ENCODE data around the gene SHISA5.
A peak's percentile ranks its signal among the peaks of the same experiment; 100 is the strongest.

SHISA5 gene

DNA sequence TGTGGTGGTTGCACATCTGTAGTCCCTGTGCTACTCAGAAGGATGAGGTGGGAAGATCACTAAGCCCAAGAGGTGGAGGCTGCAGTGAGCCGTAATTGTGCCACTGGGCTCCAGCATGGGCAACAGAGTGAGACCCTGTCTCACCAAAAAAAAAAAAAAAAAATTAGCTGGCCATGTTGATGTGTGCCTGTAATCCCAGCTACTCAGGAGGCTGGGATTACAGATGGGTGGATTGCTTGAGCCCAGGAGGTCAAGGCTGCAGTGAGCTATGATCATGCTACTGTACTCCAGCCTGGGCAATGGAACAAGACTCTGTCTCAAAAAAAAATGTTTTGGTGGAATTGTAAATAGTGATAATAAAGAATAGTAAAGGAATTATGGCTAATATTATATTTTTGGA lies 47.5 kb downstream of the SHISA5 start:
- no peak for DNase-seq

DNA sequence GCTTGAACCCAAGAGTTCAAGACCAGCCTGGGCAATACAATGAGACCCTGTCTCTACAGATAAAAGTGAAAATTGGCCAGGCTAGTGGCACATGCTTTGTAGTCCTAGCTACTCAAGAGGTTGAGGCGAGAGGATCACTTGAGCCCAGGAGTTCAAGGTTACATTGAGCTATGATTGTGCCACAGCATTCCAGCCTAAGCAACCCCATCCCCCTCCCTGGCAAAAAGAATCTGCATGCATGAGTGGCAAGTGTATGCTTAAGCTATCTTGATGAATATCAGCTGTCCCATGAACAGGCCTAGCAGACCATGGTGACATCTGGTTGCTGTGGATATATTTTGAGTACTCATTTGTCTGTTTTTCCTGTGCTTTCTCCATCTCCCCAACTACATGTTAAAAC lies 52.7 kb downstream of the SHISA5 start:
- DNase-seq = no peak

DNA sequence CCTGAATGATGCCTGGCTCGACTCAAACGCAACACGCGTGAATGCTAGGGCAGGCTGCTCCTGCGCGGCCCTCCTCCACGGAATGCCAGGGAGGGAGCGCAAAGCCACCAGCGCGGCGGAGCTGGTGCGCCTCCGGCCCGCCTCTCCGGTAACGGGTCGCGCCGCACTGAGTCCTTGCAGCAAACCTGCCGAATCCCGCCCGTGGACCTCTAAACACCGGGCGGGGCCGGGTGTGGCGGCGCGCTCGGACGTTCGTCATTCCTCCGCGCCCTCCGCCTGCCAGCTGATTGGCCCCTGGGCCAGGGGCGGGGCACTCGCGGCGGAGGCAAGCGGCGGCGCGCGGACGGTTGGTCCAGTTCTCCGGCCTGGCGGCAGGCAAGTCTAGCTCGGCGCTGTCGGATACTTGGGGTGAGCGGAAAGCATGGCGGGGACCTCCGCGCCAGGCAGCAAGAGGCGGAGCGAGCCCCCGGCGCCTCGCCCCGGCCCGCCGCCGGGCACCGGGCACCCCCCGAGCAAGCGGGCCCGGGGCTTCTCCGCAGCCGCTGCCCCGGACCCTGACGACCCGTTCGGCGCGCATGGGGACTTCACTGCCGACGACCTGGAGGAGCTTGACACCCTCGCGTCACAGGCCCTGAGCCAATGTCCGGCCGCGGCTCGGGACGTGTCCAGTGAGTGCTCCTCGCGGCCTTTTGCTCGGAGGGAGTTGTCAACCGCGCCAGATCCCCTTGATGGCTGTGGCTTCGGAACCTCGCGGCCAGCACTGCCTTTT lies 57.4 kb downstream of the SHISA5 start, which contains the start of gene ATRIP:
ATRIP (plus strand) TSS at position 313 of the 769 bp plus-strand sequence; CDS start at position 422, 109 bp downstream.
- peak; percentile 77 for DNase-seq

DNA sequence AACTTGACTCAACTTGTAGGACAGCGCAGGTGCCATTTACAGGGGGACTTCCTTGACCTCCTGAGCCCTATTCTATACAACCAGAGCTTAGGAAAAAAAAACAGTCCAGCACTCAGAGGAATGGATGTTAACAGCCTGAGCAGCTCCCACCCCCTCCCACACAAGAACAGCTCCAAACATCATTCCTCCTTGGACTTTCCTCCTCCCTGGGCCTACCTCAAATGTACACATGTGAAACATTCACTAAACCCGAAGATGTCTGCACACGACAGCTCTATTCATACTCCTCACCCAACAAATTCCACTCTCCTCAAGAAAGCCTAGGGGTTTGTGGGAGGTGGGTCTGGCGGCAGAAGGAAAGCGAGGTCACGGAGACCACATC lies 57.9 kb downstream of the SHISA5 start:
- DNase-seq = no peak

DNA sequence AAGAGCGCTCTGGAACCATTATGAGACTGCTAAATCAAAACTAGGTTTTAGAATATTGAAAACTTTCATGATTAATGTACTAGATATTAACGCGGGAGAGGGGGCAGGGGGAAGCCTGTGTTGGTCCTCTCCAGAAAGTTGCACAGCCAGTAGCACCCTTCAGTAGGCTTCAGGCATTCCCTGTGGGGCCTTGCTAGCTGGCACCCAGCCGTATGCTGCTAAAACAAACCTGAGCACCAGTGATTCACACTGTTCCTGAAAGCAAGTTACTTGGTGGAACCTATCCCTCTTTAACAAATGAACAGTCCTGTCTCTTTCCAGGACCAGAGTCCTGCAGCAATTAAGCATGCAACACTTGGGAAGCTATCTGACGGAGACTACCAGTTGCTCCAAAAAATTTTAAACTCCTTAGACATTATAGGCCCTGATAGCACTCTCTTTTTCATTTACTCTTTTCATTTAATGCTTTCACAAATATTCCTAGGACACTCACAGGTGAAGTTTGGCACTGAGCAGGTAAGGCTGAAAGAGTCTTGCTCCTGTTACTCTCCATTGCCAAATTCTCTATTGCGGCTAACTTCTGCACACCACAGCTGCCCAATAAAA lies 58.6 kb downstream of the SHISA5 start:
- DNase-seq = no peak

DNA sequence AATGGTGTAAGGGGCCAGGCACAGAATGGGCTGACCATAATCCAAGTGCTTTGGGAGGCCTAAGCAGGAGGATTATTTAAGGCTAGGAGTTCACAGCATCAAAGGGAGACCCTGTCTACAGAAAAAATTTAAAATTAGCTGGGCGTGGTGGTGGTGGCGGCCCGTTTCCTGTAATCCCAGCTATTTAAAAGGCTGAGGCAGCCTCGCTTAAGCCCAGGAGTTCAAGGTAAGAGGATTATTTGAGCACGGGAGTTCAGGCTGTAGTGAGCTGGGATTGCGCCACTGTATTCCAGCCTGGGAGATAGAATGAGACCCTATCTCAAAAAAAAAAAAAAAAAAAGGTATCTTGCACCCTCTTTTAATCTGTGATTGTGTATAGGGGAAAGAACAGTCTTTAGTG lies 62.0 kb downstream of the SHISA5 start:
- DNase-seq = no peak

DNA sequence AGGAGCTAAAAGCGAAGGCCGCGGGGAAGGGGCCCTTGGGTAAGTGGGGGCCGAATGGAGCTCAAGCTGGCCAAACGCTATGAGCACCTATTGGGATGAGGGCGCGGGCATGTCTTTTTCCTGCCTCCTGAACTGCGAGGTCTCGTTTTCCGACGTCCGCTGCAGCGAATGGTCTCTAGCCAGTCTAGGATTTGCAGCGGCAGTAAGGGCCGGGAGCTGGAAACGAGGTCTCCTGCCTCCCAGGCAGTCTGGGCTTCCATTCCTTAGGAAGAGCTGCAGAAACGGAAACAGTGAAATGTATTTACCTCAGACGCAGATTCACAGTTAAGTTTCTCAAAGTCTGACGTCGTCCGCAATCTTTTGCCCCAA lies 63.4 kb downstream of the SHISA5 start:
- DNase-seq = no peak

DNA sequence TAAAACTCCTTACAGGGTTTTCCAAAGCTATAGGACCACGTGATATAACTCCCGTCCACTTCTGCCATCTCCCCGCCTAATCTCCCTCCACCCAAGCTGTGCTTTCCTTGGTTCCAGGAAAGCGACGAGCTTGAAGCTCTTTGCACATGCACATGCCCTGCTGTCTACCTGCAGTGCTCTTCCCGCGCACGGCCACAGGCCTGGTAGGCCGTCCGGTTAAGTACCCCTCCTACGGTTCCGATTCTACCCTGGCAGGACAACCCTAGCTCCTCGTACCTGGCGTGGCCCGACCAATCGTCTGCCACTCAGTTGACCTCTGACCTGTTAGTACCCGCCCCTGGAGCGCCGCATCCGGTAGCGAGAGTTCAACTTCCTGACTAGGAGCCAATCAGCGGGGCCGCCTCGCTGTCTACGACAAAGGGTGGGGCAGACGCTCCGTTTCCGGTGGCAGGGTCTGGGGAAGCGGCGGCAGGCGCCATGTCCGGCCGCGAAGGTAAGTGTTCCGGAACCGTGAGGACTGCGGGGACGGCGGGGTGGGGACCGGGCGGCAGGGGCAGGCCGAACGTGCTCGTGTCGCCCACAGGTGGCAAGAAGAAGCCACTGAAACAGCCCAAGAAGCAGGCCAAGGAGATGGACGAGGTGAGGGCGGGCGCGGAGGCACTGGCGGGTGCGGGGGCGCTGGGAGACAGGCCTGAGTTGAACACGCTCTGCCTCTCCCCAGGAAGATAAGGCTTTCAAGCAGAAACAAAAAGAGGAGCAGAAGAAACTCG lies 64.0 kb downstream of the SHISA5 start, which contains the start of the genes CCDC51 and TMA7:
CCDC51 (minus strand) TSS at position 300 of the 770 bp plus-strand sequence. CDS start 4,991 bp downstream, outside the sequence.
TMA7 (plus strand) TSS at position 438 of the 770 bp plus-strand sequence; CDS start at position 478, 40 bp downstream.
- peak; percentile 97 for DNase-seq

DNA sequence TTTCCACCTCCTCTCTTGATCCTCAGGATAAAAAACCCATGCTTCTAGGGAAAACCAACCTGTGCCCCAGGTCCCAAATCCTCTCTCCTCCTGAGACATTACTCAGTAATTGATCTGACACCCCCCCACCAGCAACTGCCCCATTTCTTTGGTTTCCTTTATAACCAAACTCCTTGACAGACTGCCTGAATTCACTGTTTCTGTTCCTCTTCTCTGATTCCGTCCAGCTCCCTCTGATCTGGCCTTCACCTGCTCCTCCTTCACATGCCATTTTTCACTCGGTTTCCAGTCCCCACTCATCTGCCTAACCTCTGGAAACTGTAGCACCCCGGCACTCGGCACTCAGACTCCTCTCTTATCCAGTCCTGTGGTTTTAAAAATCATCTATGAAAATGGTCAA lies 66.2 kb downstream of the SHISA5 start:
- DNase-seq = peak; percentile 64

DNA sequence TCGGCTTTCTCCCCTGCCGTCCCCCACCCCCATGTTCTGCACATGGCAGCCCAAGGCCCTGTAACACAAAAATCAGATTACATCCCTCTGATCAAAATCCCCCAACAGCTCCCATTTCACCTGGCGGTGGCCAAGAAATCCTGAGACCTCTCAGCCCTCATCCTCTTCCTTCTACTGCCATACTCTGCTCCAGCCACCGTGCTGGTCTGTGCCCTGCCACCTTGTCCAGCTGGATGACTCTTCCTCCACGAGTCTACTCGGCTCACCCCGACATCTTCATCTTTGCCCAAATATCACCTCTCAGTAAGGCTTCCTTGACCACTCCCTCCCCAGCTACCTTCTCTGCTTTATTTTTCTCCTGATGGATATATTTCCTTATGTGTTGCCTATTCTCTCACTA lies 67.1 kb downstream of the SHISA5 start:
- no peak for DNase-seq

DNA sequence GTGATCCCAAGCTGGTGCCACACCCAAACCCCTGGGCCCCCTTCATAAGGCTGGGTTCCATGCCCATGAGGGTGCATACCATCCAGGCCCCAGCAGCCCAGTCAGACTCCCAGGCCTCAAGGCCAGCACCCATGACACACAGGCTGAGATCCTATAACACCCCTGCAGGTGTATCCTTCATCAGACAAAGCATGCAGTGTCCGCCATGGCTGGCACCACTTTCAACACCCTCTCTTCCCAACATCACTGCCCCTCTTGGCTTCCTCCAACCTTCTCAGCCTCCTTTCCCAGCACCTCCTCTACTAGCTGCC lies 67.5 kb downstream of the SHISA5 start:
- no peak for DNase-seq

DNA sequence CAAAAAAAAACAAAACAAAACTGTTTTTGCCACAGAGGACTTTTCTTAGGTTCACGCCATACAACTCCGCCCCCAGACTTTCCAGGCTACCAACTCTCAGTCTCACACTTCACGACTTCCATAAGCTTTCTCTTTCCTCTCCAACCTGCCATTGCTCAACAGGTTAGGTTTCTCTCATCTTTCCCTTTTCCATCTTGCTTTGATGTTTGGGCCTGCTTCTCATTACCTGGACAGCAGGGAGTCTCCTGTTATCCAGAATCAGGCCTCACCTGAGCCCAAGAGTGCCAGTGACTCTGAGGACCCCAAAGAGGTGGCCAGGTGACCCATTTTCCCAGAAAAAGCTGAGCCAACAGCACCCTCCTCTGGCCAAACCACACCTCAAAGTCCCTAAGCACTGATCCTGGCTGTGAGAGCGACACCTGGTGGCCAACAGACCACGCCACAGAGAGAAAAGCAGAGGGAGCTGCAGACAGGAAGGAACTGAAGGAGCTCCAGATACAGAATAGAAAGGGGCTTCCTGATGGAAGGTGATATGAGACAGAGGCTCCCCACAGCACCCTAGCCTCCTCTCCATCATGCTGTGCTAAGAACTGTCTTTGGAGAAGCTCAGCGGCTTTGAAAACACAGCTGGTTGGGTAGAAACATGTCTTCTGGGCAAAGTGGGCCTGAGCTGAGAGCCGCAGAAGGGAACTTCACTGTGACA lies 68.0 kb downstream of the SHISA5 start:
- peak; percentile 75 for DNase-seq

DNA sequence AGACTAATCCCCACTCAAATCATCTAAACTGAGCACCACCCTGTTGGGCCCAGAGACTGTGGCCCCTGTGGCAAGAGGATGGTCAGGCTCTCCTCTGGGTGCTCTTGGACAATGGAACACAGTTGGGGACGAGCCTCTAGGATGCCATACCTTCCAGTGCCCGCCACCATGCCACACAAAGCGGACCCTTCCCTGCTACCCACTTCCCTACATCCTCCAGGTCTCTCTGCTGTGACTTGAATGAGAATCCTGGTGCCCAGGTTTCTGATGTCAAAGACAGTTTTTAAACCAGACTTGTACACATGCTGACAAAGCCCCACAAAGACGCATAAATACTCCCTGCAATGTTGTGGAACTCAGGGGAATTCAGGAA lies 68.8 kb downstream of the SHISA5 start:
- no peak for DNase-seq

DNA sequence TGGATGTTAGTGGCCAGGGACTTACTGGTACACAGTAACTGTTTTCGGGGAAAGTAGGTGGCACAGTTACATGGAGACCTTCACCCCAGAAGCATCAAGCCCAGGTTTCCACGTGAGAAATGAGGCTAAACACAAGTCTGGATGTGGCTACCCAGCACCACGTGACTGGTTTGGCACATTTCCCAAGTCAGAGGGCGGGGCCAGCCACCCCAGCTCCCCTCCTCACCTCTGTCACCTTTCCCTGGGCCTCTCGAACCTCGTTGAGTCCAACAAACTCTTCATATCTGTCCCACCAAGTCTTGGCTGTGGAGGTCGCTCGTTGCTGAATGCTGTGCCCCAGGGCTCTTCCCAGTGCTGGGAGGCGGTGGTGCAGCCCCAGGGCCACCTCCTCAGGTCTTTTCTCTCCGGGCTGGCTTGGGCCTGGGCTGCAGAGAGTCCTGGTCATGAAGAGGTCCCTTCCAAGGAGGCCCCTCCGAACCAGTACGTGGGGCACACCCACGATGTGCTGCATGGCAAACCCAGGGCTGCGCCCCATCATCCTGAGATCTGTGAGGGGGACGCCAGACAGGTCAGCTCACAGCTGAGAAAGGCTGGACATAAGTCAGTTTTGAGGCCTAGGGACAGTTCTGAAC lies 69.3 kb downstream of the SHISA5 start:
- no peak for DNase-seq

DNA sequence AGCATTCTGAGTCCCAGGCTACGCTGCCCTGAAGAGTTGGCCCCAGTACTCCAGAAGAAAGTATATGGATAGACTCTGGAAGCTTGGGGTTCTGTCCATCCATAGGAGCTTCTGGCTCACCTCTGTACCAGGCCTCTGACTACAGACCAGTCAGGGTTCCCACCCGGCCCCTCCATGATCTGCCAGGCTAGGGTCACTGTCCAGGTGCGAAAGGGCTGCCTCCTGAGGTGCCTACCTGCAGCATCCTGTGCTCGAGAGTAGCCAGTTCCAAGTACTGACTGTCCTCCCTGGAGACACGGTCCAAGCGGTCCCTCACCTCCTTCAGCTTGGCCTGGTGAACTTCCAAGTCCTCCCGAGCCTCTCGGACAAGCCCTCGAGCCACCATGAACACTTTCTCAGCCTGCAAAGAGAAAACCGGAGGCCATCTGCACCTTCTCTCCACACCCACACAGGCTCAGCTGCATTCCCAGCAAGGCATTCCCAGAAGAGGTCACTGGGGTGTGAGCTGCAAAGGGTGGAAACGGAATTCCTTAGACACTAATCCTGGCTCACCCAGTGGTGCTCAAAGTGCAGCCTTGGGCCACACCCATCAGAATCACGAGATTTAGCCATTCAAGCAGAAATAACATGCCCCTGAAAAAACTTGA lies 70.4 kb downstream of the SHISA5 start:
- no peak for DNase-seq

DNA sequence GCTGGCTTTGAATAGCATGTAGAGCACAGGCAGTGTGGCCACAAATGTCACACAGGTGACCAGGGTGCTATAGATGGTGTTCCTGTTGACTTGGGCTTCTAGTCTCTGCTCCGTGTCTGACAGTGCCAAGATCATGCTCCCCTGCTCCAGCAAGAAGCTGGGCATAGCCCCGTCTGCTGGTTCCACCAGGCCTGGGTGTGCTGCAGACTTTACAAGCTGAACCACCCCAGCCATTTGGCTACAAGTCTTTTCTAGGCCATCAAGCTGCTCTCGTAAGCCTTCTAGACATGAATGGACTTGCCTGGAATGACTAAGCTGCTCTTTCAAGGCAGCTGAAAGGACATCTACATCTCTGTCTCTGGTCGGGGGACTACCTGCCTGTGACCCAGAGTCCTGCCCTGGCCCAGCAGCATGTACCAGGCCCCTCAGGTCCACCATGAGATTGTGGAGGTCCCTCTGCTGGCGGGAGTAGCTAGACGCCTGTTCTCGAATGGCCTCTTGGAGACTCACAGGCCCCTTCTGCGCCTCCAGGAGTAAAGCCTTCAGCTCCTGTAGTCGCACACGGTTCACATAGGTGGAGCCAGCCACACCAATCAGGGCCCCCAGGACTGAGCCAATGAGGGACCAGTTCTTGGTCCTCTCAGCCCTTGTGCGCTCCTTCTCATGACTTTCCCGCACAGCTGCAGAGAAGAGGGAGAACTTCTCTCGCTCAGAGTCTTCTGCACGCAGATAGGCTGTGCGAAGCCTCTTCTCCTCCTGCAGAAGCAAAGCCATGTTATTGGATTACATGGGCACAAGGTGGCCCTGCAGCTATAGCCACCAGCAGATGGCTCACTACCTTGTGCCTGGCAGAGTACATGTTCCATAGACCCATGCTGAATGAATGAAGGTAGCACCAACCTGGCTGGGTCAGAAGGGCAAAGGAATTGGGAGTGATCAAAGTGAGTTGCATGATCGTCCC lies 71.3 kb downstream of the SHISA5 start:
- DNase-seq = no peak

DNA sequence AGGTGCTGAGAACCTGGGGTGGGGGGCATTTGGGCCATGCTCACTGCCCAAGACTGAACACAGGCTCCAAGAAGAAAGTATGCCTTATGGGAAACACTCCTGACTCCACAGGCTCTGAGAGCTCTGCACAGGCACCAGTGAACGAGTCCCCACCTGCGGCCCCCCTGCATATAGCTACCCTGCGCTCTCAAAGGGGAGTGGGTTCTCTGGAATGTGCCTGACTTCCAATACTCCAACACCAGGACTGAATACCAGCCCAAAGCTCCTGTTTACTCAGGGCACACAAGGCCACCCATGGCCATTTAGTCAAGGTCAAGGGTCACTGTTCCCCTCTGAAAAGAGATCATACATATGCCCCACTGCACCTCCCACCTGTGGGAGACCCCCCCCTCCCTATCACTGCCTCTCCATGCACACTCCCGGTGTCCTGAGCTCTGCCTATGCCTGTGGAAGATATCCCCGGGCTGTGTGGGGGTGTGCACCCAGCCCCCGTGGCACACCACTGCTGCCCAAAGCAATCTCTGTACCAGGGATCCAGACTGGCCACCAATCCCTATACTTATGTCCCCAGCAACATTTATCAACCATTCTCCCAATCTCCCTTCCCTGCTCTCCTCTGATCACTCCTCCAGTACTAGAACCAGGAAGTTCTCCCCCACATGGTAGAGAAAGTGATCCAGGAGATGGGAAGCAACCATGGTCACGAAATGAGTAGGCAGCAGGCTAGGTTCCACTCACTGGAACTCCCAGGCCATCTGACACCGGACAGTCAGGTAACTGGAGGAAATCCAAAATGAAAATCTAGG lies 72.5 kb downstream of the SHISA5 start:
- DNase-seq = no peak

DNA sequence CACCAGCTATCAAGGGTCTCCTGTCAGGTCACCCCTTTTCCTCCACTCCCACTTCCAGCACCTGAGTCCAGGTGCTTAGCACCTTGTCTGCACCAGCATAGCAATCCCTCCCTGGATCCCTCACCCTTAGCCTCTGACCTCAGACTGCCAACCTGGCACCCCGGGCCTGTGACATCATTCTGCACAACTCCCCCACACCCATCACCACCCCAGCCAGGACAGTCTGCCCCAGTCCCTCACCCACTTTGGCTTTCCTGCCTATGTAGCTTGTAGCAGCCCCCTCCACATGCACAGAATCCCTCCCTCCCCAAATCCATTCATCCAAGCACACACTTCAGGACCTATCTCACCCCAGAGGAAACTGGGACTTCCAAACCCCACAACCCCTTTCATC lies 73.3 kb downstream of the SHISA5 start:
- DNase-seq = no peak

DNA sequence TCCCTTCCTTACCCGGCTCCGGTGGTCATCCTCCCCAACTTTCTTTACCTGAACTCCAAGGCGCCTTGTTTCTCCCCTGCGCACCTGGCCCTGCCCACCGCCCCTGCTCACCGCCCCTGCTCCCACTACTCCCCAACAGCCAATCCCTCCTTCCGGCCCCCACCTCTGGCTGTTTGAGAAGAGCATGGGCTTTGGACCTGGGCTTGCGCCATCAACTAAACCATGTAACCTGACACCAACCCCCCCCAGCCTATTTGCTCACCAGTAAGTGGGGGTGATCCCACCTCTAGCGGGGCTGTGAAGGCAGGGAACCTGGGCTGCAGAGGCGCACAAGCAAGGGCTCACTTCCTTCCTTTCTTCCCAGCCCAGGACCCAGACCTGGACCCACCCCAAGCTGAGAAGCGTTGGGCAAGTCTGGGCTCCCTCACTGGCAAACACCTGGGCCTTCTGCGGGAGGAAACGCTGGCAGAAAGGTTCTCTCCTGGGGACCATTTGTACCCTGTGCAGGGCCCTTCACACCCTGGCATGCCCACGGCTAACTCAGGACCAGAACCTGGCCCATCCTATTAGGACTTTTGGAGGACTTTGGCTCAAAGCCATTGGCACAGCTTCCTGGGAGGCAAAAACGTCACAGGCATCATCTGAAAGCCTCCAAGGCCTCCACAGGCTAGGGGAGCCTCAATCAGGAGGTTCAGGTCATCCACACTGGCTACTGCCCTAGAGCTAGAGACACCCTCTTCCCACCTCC lies 73.8 kb downstream of the SHISA5 start, which contains the start of gene PLXNB1:
PLXNB1 (minus strand) TSS at position 127 of the 748 bp plus-strand sequence. CDS start 5,475 bp downstream, outside the sequence.
- peak; percentile 48 for DNase-seq
